ENCODE data around the gene ANKRD13D. TPM values are rescaled to one million over a fixed set of nuclear protein-coding genes. Genes with fewer than 3 reads are reported as not detected.

ANKRD13D gene
- total RNA-seq, result 54.7 TPM

DNA sequence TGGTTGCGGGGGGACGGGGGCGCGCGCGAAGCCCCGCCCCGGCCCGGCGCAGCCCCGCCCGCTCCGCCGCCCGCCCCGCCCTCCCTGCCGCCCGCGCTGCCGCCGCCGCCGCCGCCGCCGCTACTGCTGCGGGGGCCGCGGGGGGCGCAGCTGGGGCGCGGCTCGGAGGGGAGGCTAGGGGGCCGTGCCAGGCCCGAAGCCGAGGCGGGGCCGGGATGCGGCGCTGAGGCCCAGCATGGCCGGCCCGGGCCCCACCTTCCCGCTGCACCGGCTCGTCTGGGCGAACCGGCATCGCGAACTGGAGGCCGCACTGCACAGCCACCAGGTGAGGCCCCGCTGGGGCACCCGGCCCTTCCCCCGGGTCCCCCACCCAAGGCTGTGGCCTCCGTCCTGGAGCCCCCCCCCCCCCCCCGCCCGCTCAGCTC, at the start of gene ANKRD13D:
TSS of gene ANKRD13D (plus strand) at position 78 of the 425 bp plus-strand sequence. CDS start at position 236, 158 bp downstream.
- H3K27ac ChIP-seq, result peak within 1 kb of the TSS; percentile 91 to 98
- H3K4me1 ChIP-seq, result peaks cover 14 to 38% of the 10 kb centered on the region in 2 donors
- H3K36me3 ChIP-seq, result peaks cover 24 to 43% of the 10 kb centered on the region in 2 donors
- no peaks in the 10 kb centered on the region for H3K27me3 ChIP-seq
- H3K9me3 ChIP-seq, result no peaks in the 10 kb centered on the region
- peak within 1 kb of the TSS; percentile 76 to 87 for H3K4me3 ChIP-seq
- TF ChIP-seq, protein P1, sequence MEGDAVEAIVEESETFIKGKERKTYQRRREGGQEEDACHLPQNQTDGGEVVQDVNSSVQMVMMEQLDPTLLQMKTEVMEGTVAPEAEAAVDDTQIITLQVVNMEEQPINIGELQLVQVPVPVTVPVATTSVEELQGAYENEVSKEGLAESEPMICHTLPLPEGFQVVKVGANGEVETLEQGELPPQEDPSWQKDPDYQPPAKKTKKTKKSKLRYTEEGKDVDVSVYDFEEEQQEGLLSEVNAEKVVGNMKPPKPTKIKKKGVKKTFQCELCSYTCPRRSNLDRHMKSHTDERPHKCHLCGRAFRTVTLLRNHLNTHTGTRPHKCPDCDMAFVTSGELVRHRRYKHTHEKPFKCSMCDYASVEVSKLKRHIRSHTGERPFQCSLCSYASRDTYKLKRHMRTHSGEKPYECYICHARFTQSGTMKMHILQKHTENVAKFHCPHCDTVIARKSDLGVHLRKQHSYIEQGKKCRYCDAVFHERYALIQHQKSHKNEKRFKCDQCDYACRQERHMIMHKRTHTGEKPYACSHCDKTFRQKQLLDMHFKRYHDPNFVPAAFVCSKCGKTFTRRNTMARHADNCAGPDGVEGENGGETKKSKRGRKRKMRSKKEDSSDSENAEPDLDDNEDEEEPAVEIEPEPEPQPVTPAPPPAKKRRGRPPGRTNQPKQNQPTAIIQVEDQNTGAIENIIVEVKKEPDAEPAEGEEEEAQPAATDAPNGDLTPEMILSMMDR (IDR thresholded peaks at IDR 0.05), result no peak
- DNase-seq (ENCODE audit: low spot score in 2 of 2), result no peak
- intact Hi-C loops (cut with DNase I), result loop anchor here (1.0 to 2.0 kb wide), 5 partner anchors 12 to 48 kb away; partner anchors contain the start of genes GRK2 and SSH3

DNA sequence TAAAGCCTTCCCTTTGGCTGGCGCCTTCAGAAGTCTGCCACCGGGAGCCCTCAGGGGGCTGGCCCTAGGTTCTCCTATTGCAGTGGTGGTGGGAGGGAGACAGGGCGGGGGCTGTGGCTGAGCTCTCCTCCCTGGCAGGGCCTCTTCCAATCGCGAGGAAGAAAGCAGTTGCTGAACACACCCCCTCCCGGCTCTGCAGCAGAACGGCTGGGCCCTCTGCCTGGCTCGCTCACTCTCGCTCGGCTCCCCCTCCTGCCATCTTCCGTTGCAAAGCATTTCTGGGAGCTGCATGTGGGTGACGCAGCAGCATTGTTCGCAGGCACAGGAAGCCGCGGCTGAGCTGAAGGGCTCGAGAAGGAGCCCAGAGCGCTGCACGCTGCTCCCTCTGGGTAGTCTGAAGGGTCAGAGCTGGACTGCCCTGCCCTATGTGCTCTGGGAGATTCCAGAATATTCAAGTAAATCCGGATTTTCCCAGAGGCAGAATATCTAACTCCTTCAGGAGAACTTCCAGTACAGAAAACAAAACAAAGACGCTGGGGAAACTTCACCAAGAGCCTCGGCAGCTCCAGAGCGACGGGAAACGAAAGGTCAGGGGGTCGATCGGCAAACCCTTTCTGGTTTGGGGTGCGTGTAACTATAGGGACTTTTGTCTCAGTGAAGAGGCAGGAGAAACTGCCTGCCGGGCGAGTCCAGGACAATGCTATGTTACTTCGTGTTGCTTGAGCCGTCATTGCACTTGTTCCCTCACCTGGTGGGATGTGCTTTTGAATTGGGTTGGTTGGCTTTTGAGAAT, 49.1 kb upstream of the ANKRD13D start:
- H3K4me1 ChIP-seq, result peaks cover 7 to 29% of the 10 kb centered on the region in 2 donors
- H3K27me3 ChIP-seq, result no peaks in the 10 kb centered on the region
- peaks cover 7 to 21% of the 10 kb centered on the region in 2 donors for H3K36me3 ChIP-seq
- peak; percentile 93 to 99 for DNase-seq (ENCODE audit: low spot score in 2 of 2)
- H3K9me3 ChIP-seq, result no peaks in the 10 kb centered on the region
- peak overlapping the region; percentile 94 to 96 for H3K27ac ChIP-seq
- H3K4me3 ChIP-seq, result peak overlapping the region; percentile 77 to 79
- intact Hi-C loops (cut with DNase I), result loop anchor here (2.0 kb wide), 1 partner anchor 49 kb away; the partner anchor contains the start of gene ANKRD13D
- TF ChIP-seq, protein P1 (IDR thresholded peaks at IDR 0.05), result peak in 1 of 3 experiments; percentile 11

DNA sequence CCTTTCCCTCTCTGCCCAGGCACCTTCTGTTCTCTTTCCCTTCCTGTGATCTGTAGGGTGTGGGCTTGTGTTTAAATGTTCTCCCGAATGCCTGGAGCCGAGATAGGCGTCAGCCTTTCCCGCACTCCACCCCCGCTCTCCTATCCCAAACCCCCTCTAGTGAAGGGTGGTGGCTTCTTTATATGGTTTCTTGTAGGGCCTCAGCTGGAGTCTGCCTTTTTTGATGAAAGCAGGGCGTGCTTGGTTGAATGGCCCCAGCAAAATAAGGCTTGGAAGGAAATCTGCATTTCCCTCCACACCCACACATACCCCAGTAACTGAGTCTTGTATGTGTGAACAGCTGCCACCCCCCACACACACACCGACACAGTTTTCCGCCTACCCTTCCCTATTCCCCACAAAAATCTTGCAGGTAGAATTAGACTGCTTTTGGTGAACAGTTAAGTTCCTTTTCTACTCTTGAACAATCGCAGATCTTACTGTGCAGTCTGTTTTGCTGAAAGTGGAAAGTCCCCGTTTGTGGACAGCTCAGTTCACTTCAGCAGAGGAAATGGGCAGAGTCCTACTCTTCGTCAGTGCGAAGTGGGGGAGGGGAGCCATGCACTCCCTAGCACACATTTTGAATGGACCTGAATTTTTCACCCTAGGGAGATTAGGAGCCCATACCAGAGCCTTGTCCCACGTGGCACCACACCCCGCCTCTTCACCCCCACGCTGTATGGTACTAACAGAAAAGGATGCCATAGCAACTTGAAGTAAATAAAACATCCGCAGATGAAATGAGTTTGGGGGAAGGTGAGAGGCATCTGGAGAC, 48.3 kb upstream of the ANKRD13D start:
- Histone ChIP-seq H3K4me3 (peak overlapping the region; percentile 77 to 79), H3K27ac (peak overlapping the region; percentile 94 to 96), H3K36me3 (peaks cover 13 to 29% of the 10 kb centered on the region in 2 donors), H3K27me3 (no peaks in the 10 kb centered on the region), H3K4me1 (peaks cover 7 to 29% of the 10 kb centered on the region in 2 donors), H3K9me3 (no peaks in the 10 kb centered on the region)
- DNase-seq (ENCODE audit: low spot score in 2 of 2), result peak in 1 of 2 donors; percentile 87
- TF ChIP-seq, protein P1 (IDR thresholded peaks at IDR 0.05), result peak in 1 of 3 experiments; percentile 11
- intact Hi-C loops (cut with DNase I), result loop anchor here (2.0 kb wide), 1 partner anchor 48 kb away; the partner anchor contains the start of gene ANKRD13D

DNA sequence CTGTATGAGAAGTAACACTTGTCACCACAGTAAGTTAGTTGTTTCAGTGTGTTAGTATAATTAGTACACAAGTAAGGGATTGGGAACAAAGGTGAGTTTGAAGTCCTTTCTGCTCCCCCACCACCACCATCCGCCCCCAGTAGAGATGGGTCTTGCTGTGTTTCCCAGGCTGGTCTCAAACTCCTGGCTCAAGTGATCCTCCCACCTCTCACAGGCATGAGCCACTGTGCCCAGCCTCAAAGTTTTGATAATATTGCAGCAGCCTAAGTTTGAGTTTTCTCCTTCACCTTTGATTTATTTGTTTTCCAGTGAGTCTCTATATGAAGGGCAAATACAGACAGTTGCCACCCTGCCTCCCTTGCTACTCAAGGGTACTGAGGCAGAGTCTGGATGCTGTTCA, 46.6 kb upstream of the ANKRD13D start:
- Histone ChIP-seq H3K36me3 (peaks cover 24 to 43% of the 10 kb centered on the region in 2 donors), H3K27ac (no peak overlapping the region), H3K4me1 (peaks cover 7 to 29% of the 10 kb centered on the region in 2 donors), H3K4me3 (peak overlapping the region in 1 of 2 donors; percentile 79), H3K27me3 (no peaks in the 10 kb centered on the region), H3K9me3 (no peaks in the 10 kb centered on the region)
- no peak for DNase-seq (ENCODE audit: low spot score in 2 of 2)
- intact Hi-C loops (cut with DNase I), result no loop called here
- TF ChIP-seq, protein P1 (IDR thresholded peaks at IDR 0.05), result no peak

- DNase-seq (ENCODE audit: low spot score in 2 of 2), result no peak
- H3K36me3 ChIP-seq, result peaks cover 29 to 48% of the 10 kb centered on the region in 2 donors
- H3K9me3 ChIP-seq, result no peaks in the 10 kb centered on the region
- H3K27ac ChIP-seq, result no peak overlapping the region
- intact Hi-C loops (cut with DNase I), result no loop called here
- TF ChIP-seq, protein P1 (IDR thresholded peaks at IDR 0.05), result no peak
- H3K4me1 ChIP-seq, result peaks cover 7 to 29% of the 10 kb centered on the region in 2 donors
- no peak overlapping the region for H3K4me3 ChIP-seq
- H3K27me3 ChIP-seq, result no peaks in the 10 kb centered on the region
Observed at GRCh38 chr11:67243051-67243450, 46.1 kb upstream of the ANKRD13D start.

All from ascending aorta (tissue), 2 donors.